Adipocyte (in vitro differentiated cells): ENCODE measurements around the gene GOT1.

Experiments used
- DNase-seq: peaks from one replicate; pipeline ENCODE4 v3.0.0-alpha.2; 2015; ENCODE audit warnings: low read depth
- H3K27me3 ChIP-seq: replicated peaks from 2 replicates; pipeline ENCODE4 v1.7.0; 2013; ENCODE audit warnings: mild to moderate bottlenecking, low read length, moderate library complexity; ENCODE audit not compliant: control insufficient read depth, insufficient read depth
- H3K36me3 ChIP-seq: 2 replicates; pipeline ENCODE4 v1.7.0; 2013; ENCODE audit warnings: low read length, mild to moderate bottlenecking, moderate library complexity; ENCODE audit not compliant: control insufficient read depth, insufficient read depth, severe bottlenecking
- H3K4me1 ChIP-seq: 2 replicates; pipeline ENCODE4 v1.7.0; 2013; ENCODE audit warnings: mild to moderate bottlenecking, low read length, moderate library complexity; ENCODE audit not compliant: control insufficient read depth, insufficient read depth
- H3K4me3 ChIP-seq: 2 replicates; pipeline ENCODE4 v1.7.0; 2013; ENCODE audit warnings: mild to moderate bottlenecking, low read length, moderate library complexity
- H3K9ac ChIP-seq: 2 replicates; pipeline ENCODE4 v1.7.0; 2013; ENCODE audit warnings: mild to moderate bottlenecking, low read length, moderate library complexity
- H3K9me3 ChIP-seq: 2 replicates; pipeline ENCODE4 v1.7.0; 2013; ENCODE audit warnings: mild to moderate bottlenecking, low read length, moderate library complexity; ENCODE audit not compliant: control insufficient read depth

The GOT1 gene

GRCh38 chr10:99353182-99353581 is 77.2 kb downstream of the GOT1 start:
- H3K9me3 ChIP-seq: no peaks in the 10 kb centered on the region
- H3K4me1 ChIP-seq: no peaks in the 10 kb centered on the region
- no peak for DNase-seq
- peaks cover 10% of the 10 kb centered on the region for H3K27me3 ChIP-seq
- no peak overlapping the region for H3K9ac ChIP-seq
- H3K36me3 ChIP-seq: no peaks in the 10 kb centered on the region
- H3K4me3 ChIP-seq: no peak overlapping the region

GRCh38 chr10:99347672-99348071 is 82.8 kb downstream of the GOT1 start:
- Histone ChIP-seq H3K9me3 (no peaks in the 10 kb centered on the region), H3K27me3 (peaks cover 3% of the 10 kb centered on the region), H3K4me1 (no peaks in the 10 kb centered on the region), H3K9ac (no peak overlapping the region), H3K4me3 (no peak overlapping the region), H3K36me3 (no peaks in the 10 kb centered on the region)
- DNase-seq: no peak
